GM18499 (cell line): ENCODE results near the gene ALPL.
"Not testable (repeated sequence)": the region's sequence is repeated elsewhere in the genome, so short reads cannot be mapped to it uniquely, and the experiment has no call there.

Experiments used
- ATAC-seq: cut with Tn5 transposase; IDR thresholded peaks from one replicate; pipeline ENCODE4 v1.9.1; 2021; ENCODE audit warnings: moderate number of reproducible peaks; ENCODE audit not compliant: insufficient read depth, unreplicated experiment

ALPL gene

GRCh38 chr1:21509351-21510112, at the start of gene ALPL:
Gene ALPL (plus strand): TSS chr1:21509423. CDS start chr1:21554082, 44,659 bp downstream.
- no peak for ATAC-seq

DNA sequence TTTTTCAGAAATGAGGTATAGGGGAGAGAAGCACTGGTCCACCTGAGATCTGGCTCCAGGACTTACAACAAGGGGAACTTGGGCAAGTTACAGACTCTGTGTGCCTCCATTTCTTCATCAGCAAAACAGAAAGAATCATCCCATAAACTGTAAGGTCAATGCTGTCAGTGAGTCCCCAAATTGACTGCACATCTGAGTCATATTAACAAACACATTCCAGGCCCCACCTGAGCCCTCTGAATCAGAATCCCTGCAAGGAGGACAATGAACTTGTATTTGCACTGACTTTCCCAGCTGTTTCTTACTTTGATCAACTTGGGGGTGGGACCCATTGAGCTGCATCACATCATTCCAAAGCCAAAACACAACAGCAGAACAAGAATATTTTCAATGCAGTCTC, 44.1 kb upstream of the ALPL start:
- not testable (repeated sequence) for ATAC-seq

- not testable (repeated sequence) for ATAC-seq
Measured at GRCh38 chr1:21467946-21468345, 41.3 kb upstream of the ALPL start.

GRCh38 chr1:21468599-21468998, 40.6 kb upstream of the ALPL start:
- no peak for ATAC-seq

DNA sequence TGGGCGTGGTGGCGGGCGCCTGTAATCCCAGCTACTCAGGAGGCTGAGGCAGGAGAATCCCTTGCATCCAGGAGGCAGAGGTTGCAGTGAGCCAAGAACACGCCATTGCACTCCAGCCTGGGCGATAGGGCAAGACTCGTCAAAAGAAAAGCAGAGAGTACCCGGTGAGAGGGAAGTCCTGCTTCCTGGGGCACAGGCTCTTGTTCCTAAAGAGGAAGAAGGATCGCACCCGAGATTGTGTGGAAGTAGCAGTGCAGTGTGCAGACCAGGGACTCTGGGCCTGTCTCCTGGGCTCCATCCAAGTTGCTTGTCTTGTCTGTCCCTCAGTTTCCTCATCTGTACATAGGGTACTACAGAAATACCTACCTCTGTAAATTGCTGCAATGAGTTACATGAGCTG, 39.6 kb upstream of the ALPL start:
- ATAC-seq, result no peak

- ATAC-seq, result no peak
Measured at GRCh38 chr1:21472861-21473260, 36.4 kb upstream of the ALPL start.

DNA sequence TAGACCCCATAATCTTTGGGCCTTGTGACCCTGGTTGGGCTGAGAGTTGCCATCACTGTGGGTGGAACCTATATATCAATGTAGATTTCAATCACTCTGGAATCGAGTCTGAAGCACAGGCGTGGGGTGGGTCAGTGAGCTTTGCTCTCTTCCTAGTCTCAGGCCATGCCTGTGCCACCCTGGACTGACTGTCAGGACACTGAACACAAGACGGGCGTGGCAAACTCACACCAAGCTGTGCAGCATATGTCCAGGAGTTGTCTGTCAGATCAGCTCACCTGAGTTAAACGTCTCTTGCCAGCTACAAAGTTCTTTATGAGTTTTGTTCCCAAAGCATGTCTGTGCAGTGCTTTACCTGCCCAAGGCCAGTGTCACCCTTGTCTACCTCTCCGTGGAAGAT, 30.9 kb upstream of the ALPL start:
- ATAC-seq, result no peak

GRCh38 chr1:21483881-21484280, 25.3 kb upstream of the ALPL start:
- ATAC-seq, result not testable (repeated sequence)

- ATAC-seq, result no peak
Measured at GRCh38 chr1:21489146-21489545, 20.1 kb upstream of the ALPL start.

DNA sequence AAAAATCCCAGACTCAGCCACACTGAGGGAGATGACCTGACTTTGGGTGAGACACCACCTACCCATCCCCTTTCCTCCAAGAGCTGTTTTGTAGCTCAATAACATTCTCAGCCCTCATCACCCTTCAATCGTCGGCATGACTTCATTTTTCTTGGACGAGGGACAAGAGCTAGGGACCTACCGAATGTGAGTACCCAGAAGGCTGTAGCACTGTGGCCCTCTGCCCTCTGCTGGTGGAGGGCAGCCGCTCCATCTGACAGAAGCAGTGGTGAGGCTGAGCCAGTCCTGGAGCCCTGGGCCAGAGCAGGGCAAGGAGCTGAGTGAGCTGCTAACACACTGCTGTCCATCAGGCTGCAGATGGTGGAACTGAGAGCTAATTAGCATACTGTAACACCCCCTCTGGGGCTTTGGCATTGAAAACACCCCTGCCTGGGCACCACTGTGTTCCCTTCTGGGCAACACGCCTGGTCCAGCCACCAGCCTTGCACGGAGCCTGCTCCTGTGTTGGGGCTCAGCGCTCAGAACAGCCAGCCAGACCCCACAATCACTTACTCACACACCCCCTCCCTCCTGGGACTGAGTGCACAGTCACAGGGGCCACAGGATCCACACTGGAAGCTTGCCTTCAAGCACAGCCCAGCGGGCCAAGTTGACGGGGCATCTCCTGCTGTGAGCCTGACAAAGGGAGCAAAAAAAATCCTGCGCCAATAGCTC, 18.3 kb upstream of the ALPL start:
- ATAC-seq, result no peak

DNA sequence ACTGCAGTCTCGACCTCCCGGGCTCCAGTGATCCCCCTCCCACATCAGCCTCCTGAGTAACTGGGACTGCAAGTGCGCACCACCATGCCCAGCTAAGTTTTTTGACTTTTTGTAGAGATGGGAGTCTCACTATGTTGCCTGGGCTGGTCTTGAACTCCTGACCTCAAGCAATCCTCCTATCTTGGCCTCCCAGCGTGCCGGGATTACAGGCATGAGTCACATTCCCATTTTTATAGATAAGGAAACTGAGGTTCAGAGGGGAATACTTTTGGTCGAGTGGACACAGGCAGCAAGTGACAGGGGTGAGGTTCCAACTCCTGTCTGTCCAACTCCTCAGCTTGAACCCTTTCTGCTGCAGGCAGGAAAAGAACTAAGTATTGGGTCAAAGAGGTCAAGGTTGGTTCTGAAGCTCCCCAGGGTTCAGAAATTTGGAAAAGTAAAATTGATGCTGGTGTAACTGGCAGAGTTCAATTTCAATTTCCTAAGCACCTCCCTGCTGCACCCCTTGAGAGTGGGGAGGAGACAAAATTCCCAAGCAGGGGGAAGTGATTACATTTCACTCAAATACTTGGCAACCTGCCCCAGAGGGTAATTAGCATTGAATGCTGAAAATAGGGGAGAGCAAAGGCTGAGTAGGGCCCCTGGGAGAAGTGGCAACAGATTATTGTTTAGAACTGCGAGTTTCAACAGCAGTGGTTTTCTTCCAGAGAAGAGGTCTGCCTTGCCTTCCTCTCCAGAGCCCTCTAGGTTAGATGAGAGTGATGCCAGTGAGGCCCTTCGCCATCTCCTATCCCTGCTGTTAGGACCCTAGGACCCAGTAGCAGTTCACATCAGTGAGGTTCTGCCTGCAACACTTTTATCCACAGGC, 17.5 kb upstream of the ALPL start:
- ATAC-seq, result no peak

GRCh38 chr1:21492356-21492625, 16.9 kb upstream of the ALPL start:
- no peak for ATAC-seq

DNA sequence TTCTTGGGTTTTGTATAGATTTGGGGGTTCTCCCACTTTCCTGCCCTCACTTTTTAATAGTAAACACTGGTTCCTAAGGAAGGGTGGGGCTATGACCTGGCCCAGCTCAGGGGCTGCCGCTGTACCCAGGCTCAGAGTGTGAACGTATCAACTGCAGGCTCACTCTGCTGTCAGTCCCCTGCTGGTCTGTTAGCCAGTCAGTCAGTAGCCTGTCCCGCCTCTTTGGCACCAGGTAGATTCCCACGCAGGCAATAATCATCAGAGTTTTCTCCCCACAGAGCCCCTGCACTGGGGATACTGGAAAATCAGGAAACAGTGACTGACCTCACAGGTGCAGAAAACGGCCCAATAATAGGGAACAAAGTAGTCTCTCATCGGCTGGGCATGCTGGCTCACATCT, 15.0 kb upstream of the ALPL start:
- ATAC-seq, result no peak

DNA sequence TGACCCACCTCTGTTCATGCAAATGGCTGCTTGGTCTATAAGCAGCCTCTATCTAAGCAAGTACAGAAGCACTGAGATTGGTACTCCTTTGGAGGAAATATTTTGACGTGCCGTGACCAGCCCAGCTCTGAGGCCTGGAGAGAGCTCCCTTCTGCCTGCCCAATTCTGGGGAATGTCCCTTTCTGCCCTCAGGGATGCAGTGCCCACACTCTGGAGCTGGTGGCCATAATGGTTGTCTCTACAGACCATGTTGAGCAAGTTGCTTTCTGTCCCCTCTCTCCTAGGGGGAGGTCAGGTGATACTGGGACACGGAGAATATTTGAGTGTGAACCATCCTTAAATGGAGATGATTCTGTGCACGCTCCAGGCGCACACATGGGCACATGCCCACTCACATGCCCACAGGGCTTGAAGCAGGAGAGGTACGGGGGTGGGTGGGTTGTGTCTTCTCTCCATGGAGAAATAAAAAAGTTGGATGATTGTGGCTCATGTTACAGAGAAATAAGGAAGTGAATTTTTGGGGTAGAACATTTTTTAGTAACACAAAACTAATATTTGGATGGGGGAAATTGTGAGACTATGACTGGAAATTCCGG, 13.9 kb upstream of the ALPL start:
- ATAC-seq, result no peak

DNA sequence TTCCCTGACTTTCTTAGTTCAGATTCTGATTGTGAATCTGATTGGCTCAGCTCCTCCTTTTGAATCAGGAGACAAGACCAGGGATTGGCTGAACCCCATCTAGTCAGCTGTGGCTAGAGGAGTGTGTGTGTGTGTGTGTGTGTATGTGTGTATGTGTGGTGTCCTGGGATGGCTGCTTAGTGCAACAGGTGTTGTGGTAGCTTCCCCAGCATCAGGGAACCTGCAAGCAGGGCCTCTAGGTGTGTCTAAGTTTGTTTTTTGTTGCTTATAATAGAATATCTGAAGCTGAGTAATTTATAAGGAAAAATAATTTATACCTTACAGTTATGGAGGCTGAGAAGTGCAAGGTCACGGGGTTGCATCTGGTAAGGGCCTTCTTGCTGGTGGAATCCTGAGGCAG, 13.2 kb upstream of the ALPL start:
- no peak for ATAC-seq

GRCh38 chr1:21496886-21497285, 12.3 kb upstream of the ALPL start:
- no peak for ATAC-seq

- no peak for ATAC-seq
Measured at GRCh38 chr1:21497466-21498061, 11.7 kb upstream of the ALPL start.

DNA sequence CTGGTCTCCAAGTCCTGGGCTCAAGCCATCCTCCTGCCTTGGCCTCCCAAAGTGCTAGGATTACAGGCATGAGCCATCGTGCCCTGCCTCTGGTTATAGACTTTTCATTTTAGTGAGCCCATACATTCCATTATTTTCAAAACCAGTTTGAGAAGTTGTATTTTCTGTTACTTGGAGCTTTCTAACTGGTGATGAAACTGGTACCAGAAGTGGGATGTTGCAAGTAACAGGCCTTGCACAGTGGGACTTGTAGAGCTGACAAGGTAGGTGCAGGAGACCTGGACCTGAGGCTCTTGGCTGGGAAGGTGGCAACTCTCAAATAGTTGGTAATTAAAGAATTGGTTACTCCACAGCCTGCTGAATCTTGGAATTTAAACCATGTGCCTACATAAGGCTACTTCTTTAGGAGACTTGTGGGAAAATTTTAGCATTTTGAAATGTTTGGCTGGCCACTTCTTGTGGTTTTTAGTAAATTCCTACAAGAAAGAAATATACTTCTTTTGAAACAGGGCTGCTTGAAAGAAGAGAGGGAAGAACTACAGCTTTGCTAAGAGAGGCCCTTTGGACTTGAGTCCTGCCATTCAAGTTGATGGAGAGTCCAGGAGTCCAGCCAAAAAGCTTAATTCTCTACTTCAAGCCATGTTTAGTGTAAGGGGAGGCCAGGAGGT, 9.8 kb upstream of the ALPL start:
- no peak for ATAC-seq

GRCh38 chr1:21503706-21504377, 5.4 kb upstream of the ALPL start:
- ATAC-seq, result no peak
